GM19467 (cell line): ENCODE results near the gene WDR27.

ENCODE experiments used
- ATAC-seq: cut with Tn5 transposase; IDR thresholded peaks from one replicate; pipeline ENCODE4 v1.9.1; 2021; ENCODE audit warnings: mild to moderate bottlenecking, moderate library complexity; ENCODE audit not compliant: unreplicated experiment

WDR27 gene

GRCh38 chr6:169416249-169416648, 285.6 kb downstream of the WDR27 start:
- no peak for ATAC-seq

GRCh38 chr6:169415179-169415578, 286.6 kb downstream of the WDR27 start:
- ATAC-seq: no peak

- no peak for ATAC-seq
Observed at GRCh38 chr6:169411722-169412121, 290.1 kb downstream of the WDR27 start.

GRCh38 chr6:169411296-169411695, 290.5 kb downstream of the WDR27 start:
- ATAC-seq: no peak

- no peak for ATAC-seq
Observed at GRCh38 chr6:169409742-169410312, 292.0 kb downstream of the WDR27 start.

GRCh38 chr6:169407325-169407724, 294.5 kb downstream of the WDR27 start:
- no peak for ATAC-seq
